ENCODE results near the gene RASSF1. TPM values are rescaled to one million over a fixed set of nuclear protein-coding genes. Genes with fewer than 3 reads are reported as not detected.

The RASSF1 gene
- polyA plus RNA-seq, 1 donor from 2014 or later, result 51.4 TPM

DNA sequence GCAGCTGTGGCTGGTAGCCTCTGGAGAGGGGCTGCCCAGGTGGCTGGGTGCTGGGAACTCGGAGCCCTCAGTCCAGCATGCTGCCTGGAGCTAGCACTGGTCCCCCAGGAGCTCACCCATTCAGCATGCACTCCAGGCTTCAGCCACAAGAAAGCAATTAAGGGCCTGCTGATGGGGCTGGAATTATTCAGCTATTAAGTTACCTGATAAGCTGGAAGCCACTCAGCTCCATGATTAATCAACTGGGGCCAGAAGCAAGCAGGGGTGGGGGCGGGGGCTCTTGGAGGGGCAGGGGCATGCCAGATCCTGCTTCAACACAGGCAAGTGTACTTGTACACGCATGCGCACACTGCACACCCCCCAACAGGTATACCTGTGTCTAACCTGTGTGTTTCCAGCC is 40.7 kb upstream of the RASSF1 start:
- Histone ChIP-seq H4K20me1 (ENCODE audit: insufficient read depth) (no peaks in the 10 kb centered on the region), H3K4me3 (ENCODE audit: low read length) (no peak overlapping the region), H3K4me2 (ENCODE audit: low read length) (no peak overlapping the region), H3K79me2 (replicated peaks; ENCODE audit: insufficient read depth, low read length) (no peaks in the 10 kb centered on the region), H3K9me2 (ENCODE audit: insufficient read depth, low read length) (no peaks in the 10 kb centered on the region), H3K36me3 (ENCODE audit: insufficient read depth, low read length) (no peaks in the 10 kb centered on the region), H3F3A (ENCODE audit: insufficient read depth, low read length, poor library complexity, severe bottlenecking) (no peaks in the 10 kb centered on the region), H2AFZ (ENCODE audit: low read depth, low read length) (no peak overlapping the region), H3K27me3 (ENCODE audit: insufficient read depth, low read depth, low read length) (no peaks in the 10 kb centered on the region), H3K27ac (ENCODE audit: low read length) (no peak overlapping the region), H3K9ac (ENCODE audit: low read length) (no peak overlapping the region), H3K9me3 (ENCODE audit: low read length) (no peaks in the 10 kb centered on the region)
- no peak for TF ChIP-seq SMC3 (conservative IDR thresholded peaks at IDR 0.05; ENCODE audit: poor library complexity)
- no peak for TF ChIP-seq MXI1 (conservative IDR thresholded peaks at IDR 0.05; ENCODE audit: poor library complexity, severe bottlenecking)
- TF ChIP-seq TAF1 (IDR thresholded peaks at IDR 0.05; ENCODE audit: low read depth), result no peak
- TF ChIP-seq EP300 (conservative IDR thresholded peaks at IDR 0.05; ENCODE audit: poor library complexity, severe bottlenecking), result no peak
- TF ChIP-seq EZH2 (IDR thresholded peaks at IDR 0.05; ENCODE audit: borderline replicate concordance, insufficient read depth, low read length, poor library complexity, severe bottlenecking), result no peak
- TF ChIP-seq RAD21 (conservative IDR thresholded peaks at IDR 0.05), result no peak
- no peak for TF ChIP-seq CTCF (IDR thresholded peaks at IDR 0.05; ENCODE audit: poor library complexity, severe bottlenecking)
- no peak for TF ChIP-seq POLR2AphosphoS5 (IDR thresholded peaks at IDR 0.05)

GRCh38 chr3:50380405-50381085 is 39.9 kb upstream of the RASSF1 start:
- H3K9me3 ChIP-seq (ENCODE audit: low read length), result no peaks in the 10 kb centered on the region
- H3K36me3 ChIP-seq (ENCODE audit: insufficient read depth, low read length), result no peaks in the 10 kb centered on the region
- H3K27ac ChIP-seq (ENCODE audit: low read length), result no peak overlapping the region
- no peaks in the 10 kb centered on the region for H4K20me1 ChIP-seq (ENCODE audit: insufficient read depth)
- TF ChIP-seq TAF1 (IDR thresholded peaks at IDR 0.05; ENCODE audit: low read depth), result no peak
- H3K9ac ChIP-seq (ENCODE audit: low read length), result no peak overlapping the region
- no peaks in the 10 kb centered on the region for H3K9me2 ChIP-seq (ENCODE audit: insufficient read depth, low read length)
- H3K4me3 ChIP-seq (ENCODE audit: low read length), result no peak overlapping the region
- H3F3A ChIP-seq (ENCODE audit: insufficient read depth, low read length, poor library complexity, severe bottlenecking), result no peaks in the 10 kb centered on the region
- no peak overlapping the region for H3K4me2 ChIP-seq (ENCODE audit: low read length)
- no peaks in the 10 kb centered on the region for H3K27me3 ChIP-seq (ENCODE audit: insufficient read depth, low read depth, low read length)
- H2AFZ ChIP-seq (ENCODE audit: low read depth, low read length), result no peak overlapping the region
- no peaks in the 10 kb centered on the region for H3K79me2 ChIP-seq (replicated peaks; ENCODE audit: insufficient read depth, low read length)

DNA sequence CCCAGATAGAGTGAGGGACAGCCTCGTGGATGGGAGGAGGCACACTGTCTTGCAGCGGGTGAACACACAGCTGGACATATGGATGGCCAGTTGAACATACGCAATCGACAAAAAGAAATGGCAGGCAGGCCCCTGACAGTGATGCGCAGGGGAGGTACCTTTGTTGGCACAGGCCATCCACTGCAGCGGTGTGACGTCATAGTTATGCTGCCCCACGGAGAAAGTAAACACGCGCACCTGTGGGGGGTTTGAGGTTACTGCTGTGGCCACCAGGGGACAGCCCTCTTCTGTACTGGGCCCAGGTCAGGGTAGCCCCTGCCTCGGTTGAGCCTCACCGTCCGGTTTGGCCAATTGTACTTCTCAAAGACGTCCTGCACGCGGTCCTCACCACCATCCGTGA is 38.1 kb upstream of the RASSF1 start:
- no peak overlapping the region for H2AFZ ChIP-seq (ENCODE audit: low read depth, low read length)
- no peaks in the 10 kb centered on the region for H3K79me2 ChIP-seq (replicated peaks; ENCODE audit: insufficient read depth, low read length)
- H4K20me1 ChIP-seq (ENCODE audit: insufficient read depth), result no peaks in the 10 kb centered on the region
- H3K4me3 ChIP-seq (ENCODE audit: low read length), result no peak overlapping the region
- TF ChIP-seq RAD21 (conservative IDR thresholded peaks at IDR 0.05) (no peak), POLR2AphosphoS5 (IDR thresholded peaks at IDR 0.05) (no peak), SMC3 (conservative IDR thresholded peaks at IDR 0.05; ENCODE audit: poor library complexity) (no peak), CTCF (IDR thresholded peaks at IDR 0.05; ENCODE audit: poor library complexity, severe bottlenecking) (no peak), TAF1 (IDR thresholded peaks at IDR 0.05; ENCODE audit: low read depth) (no peak), MXI1 (conservative IDR thresholded peaks at IDR 0.05; ENCODE audit: poor library complexity, severe bottlenecking) (no peak), EP300 (conservative IDR thresholded peaks at IDR 0.05; ENCODE audit: poor library complexity, severe bottlenecking) (no peak), EZH2 (IDR thresholded peaks at IDR 0.05; ENCODE audit: borderline replicate concordance, insufficient read depth, low read length, poor library complexity, severe bottlenecking) (no peak)
- TF ChIP-seq, protein P1, sequence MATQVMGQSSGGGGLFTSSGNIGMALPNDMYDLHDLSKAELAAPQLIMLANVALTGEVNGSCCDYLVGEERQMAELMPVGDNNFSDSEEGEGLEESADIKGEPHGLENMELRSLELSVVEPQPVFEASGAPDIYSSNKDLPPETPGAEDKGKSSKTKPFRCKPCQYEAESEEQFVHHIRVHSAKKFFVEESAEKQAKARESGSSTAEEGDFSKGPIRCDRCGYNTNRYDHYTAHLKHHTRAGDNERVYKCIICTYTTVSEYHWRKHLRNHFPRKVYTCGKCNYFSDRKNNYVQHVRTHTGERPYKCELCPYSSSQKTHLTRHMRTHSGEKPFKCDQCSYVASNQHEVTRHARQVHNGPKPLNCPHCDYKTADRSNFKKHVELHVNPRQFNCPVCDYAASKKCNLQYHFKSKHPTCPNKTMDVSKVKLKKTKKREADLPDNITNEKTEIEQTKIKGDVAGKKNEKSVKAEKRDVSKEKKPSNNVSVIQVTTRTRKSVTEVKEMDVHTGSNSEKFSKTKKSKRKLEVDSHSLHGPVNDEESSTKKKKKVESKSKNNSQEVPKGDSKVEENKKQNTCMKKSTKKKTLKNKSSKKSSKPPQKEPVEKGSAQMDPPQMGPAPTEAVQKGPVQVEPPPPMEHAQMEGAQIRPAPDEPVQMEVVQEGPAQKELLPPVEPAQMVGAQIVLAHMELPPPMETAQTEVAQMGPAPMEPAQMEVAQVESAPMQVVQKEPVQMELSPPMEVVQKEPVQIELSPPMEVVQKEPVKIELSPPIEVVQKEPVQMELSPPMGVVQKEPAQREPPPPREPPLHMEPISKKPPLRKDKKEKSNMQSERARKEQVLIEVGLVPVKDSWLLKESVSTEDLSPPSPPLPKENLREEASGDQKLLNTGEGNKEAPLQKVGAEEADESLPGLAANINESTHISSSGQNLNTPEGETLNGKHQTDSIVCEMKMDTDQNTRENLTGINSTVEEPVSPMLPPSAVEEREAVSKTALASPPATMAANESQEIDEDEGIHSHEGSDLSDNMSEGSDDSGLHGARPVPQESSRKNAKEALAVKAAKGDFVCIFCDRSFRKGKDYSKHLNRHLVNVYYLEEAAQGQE (IDR thresholded peaks at IDR 0.05; ENCODE audit: borderline replicate concordance), result no peak
- H3K36me3 ChIP-seq (ENCODE audit: insufficient read depth, low read length), result no peaks in the 10 kb centered on the region
- no peak overlapping the region for H3K9ac ChIP-seq (ENCODE audit: low read length)
- H3K9me2 ChIP-seq (ENCODE audit: insufficient read depth, low read length), result no peaks in the 10 kb centered on the region
- no peaks in the 10 kb centered on the region for H3K9me3 ChIP-seq (ENCODE audit: low read length)
- no peaks in the 10 kb centered on the region for H3F3A ChIP-seq (ENCODE audit: insufficient read depth, low read length, poor library complexity, severe bottlenecking)
- no peaks in the 10 kb centered on the region for H3K27me3 ChIP-seq (ENCODE audit: insufficient read depth, low read depth, low read length)
- H3K4me2 ChIP-seq (ENCODE audit: low read length), result no peak overlapping the region
- H3K27ac ChIP-seq (ENCODE audit: low read length), result no peak overlapping the region
